ENCODE results near the gene CBX8.

The CBX8 gene

GRCh38 chr17:79796763-79797491 is at the start of gene CBX8:
CBX8 (minus strand) TSS chr17:79797077; CDS start chr17:79796998, 79 bp downstream.
- peak; percentile 99 for DNase-seq
- TF ChIP-seq GATA1 (IDR thresholded peaks at IDR 0.05; ENCODE audit: low read depth, low read length) = no peak
- TF ChIP-seq POLR2A (IDR thresholded peaks at IDR 0.05; ENCODE audit: low read length) = peak; percentile 35

DNA sequence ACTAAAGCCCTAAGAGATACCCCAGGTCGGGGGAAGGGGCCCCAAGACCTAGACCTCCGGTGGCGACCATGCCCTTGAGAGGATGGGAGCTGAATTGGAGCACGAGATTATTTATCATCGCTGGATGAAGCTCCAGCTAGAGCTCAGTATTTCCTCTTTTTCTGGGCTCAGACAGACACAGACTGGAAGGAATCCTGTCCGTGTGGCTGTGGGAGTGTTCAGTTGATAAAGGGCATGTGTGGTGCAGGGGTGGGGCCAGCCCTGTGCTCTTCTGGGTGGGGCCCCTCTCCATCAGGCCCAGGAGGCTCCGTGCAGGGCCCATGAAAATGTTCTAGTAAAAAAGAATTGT is 48.7 kb upstream of the CBX8 start:
- peak; percentile 64 to 71 for DNase-seq
- peak; percentile 27 for TF ChIP-seq POLR2A (IDR thresholded peaks at IDR 0.05; ENCODE audit: low read length)
- no peak for TF ChIP-seq GATA1 (IDR thresholded peaks at IDR 0.05; ENCODE audit: low read depth, low read length)

GRCh38 chr17:79844869-79845600 is 48.2 kb upstream of the CBX8 start:
- TF ChIP-seq POLR2A (IDR thresholded peaks at IDR 0.05; ENCODE audit: low read length) = no peak
- TF ChIP-seq GATA1 (IDR thresholded peaks at IDR 0.05; ENCODE audit: low read depth, low read length) = no peak
- DNase-seq = peak; percentile 34 to 62

- peak in 1 of 2 experiments; percentile 20 for DNase-seq
- TF ChIP-seq GATA1 (IDR thresholded peaks at IDR 0.05; ENCODE audit: low read depth, low read length) = no peak
- TF ChIP-seq POLR2A (IDR thresholded peaks at IDR 0.05; ENCODE audit: low read length) = no peak
Measured at GRCh38 chr17:79843816-79844800, 47.2 kb upstream of the CBX8 start.

DNA sequence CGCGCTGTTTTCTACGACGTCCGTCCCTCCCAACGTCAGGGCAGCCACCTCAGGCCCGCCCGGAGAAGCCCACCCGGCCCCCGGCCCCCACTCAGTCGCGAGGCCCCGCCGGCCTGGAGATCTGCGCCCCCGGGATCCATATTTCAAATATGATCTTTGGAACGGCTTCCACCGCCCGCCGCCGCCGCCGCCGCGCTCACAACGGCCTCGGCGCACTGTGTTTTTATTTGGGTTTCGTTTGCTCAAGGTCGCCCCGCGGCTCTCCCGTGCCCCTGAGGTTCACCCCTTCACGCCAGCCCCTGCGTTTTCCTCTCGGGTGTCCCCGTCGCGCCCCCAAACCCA is 46.6 kb upstream of the CBX8 start:
- no peak for TF ChIP-seq GATA1 (IDR thresholded peaks at IDR 0.05; ENCODE audit: low read depth, low read length)
- no peak for TF ChIP-seq POLR2A (IDR thresholded peaks at IDR 0.05; ENCODE audit: low read length)
- no peak for DNase-seq

- DNase-seq = peak in 1 of 2 experiments; percentile 21
- no peak for TF ChIP-seq POLR2A (IDR thresholded peaks at IDR 0.05; ENCODE audit: low read length)
- no peak for TF ChIP-seq GATA1 (IDR thresholded peaks at IDR 0.05; ENCODE audit: low read depth, low read length)
Measured at GRCh38 chr17:79842656-79843473, 46.0 kb upstream of the CBX8 start.

GRCh38 chr17:79842136-79842655 is 45.3 kb upstream of the CBX8 start:
- DNase-seq = no peak
- TF ChIP-seq POLR2A (IDR thresholded peaks at IDR 0.05; ENCODE audit: low read length) (no peak), GATA1 (IDR thresholded peaks at IDR 0.05; ENCODE audit: low read depth, low read length) (no peak)

DNA sequence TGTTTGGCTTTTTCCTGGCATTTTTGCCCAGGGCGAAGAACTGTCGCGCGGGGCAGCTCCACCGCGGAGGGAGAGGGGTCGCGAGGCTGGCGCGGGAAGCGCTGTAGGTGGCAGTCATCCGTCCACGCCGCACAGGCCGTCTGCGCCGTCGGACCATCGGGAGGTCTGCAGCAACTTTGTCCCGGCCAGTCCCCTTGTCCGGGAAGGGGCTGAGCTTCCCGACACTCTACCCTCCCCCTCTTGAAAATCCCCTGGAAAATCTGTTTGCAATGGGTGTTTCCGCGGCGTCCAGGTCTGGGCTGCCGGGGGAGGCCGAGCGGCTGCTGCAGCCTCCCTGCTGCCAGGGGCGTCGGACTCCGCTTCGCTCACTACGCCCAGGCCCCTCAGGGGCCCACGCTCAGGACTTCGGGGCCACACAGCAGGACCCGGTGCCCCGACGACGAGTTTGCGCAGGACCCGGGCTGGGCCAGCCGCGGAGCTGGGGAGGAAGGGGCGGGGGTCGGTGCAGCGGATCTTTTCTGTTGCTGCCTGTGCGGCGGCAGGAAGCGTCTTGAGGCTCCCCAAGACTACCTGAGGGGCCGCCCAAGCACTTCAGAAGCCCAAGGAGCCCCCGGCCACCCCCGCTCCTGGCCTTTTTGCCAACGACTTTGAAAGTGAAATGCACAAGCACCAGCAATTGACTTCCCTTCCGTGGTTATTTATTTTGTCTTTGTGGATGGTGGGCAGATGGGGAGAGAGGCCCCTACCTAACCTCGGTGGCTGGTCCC is 44.7 kb upstream of the CBX8 start:
- no peak for TF ChIP-seq GATA1 (IDR thresholded peaks at IDR 0.05; ENCODE audit: low read depth, low read length)
- TF ChIP-seq POLR2A (IDR thresholded peaks at IDR 0.05; ENCODE audit: low read length) = no peak
- DNase-seq = no peak

DNA sequence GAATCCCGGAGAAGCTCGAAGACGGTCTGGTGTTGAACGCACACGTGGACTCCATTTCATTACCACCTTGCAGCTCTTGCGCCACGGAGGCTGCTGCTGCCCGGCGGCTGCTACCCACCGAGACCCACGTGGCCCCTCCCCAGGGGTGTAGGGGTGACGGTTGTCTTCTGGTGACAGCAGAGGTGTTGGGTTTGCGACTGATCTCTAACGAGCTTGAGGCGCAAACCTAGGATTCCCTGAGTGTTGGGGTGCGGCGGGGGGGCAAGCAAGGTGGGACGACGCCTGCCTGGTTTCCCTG is 44.1 kb upstream of the CBX8 start:
- TF ChIP-seq POLR2A (IDR thresholded peaks at IDR 0.05; ENCODE audit: low read length) = no peak
- no peak for TF ChIP-seq GATA1 (IDR thresholded peaks at IDR 0.05; ENCODE audit: low read depth, low read length)
- no peak for DNase-seq

GRCh38 chr17:79840269-79840988 is 43.6 kb upstream of the CBX8 start:
- TF ChIP-seq GATA1 (IDR thresholded peaks at IDR 0.05; ENCODE audit: low read depth, low read length) = no peak
- no peak for TF ChIP-seq POLR2A (IDR thresholded peaks at IDR 0.05; ENCODE audit: low read length)
- peak; percentile 76 to 77 for DNase-seq

GRCh38 chr17:79839356-79840268 is 42.7 kb upstream of the CBX8 start, which contains the start of gene CBX4:
CBX4 (minus strand) TSS chr17:79839440; CDS start chr17:79839251, 189 bp downstream.
- TF ChIP-seq POLR2A (IDR thresholded peaks at IDR 0.05; ENCODE audit: low read length) = peak; percentile 33
- no peak for TF ChIP-seq GATA1 (IDR thresholded peaks at IDR 0.05; ENCODE audit: low read depth, low read length)
- peak; percentile 93 to 97 for DNase-seq

Data from erythroblast (primary cell).